Measurements from ENCODE around the gene PPP2R5D.
"Not testable (repeated sequence)": the region's sequence is repeated elsewhere in the genome, so short reads cannot be mapped to it uniquely, and the experiment has no call there.

The PPP2R5D gene

DNA sequence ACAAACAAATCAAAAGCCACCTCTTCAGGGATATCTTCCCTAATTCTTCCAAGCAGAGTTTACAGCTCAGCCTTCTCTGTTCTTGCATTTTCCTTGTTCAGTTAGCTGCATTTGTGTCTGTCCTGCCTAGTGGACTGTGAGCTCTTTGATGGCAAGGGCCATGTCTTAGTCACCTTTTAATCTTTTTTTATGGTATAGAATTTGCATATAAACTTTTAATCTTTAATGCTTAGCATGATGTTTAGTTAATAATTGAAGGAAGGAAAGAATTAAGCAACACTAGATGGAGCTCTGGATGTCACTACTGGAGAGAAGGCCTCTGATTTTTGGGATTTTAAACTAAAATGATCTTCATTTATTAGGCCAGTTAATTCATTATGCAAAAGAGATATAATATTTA is 12.1 kb downstream of the PPP2R5D start:
- no peak for DNase-seq

DNA sequence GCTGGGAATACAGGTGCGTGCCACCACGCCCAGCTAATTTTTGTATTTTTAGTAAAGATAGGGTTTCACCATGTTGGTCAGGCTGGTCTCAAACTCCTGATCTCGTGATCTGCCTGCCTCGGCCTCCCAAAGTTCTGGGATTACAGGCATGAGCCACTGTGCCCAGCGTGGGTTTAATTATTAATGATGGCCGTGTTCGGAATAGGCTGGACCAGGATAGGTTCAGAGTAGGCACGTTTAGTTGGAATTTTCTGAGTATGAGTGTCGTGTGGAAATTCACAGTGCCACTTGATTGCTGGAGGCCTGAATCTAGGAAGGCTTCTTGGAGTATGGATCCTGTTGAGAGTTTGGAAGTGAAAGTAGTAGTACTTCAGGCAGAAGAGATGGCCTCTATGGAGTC is 13.8 kb downstream of the PPP2R5D start:
- DNase-seq, result not testable (repeated sequence)

DNA sequence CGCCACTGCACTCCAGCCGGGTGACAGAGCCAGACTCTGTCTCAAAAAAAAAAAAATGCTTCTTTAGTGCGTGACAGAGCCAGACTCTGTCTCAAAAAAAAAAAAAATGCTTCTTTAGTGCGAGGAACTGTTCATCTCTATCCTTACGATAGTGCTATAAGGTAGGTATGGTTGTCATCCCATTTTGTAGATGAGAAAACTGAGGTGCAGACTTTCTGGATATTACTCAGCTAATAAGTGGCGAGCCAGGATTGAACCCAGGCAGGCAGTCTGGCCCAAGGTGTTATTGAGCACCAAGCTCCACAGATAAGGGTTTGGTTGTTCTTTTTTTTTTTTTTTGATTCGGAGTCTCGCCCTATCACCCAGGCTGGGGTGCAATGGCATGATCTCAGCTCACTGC is 17.5 kb downstream of the PPP2R5D start:
- DNase-seq, result no peak

DNA sequence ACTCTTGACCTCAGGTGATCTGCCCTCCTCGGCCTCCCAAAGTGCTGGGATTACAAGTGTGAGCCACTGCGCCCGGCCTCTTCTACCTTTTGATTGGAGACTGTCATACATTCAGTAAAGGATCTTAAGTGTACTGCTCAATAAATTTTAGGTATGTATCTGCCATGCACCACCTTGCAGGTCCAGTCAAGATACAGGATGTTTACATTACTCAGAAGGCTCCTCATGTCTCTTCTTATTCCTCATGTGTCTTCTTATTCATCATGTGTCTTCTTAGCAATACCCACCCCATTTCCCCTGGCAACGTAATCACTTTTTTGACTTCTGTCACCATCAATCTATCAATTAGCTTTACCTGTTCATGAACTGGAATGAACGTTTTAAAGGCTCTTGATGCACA is 21.5 kb downstream of the PPP2R5D start:
- no peak for DNase-seq

DNA sequence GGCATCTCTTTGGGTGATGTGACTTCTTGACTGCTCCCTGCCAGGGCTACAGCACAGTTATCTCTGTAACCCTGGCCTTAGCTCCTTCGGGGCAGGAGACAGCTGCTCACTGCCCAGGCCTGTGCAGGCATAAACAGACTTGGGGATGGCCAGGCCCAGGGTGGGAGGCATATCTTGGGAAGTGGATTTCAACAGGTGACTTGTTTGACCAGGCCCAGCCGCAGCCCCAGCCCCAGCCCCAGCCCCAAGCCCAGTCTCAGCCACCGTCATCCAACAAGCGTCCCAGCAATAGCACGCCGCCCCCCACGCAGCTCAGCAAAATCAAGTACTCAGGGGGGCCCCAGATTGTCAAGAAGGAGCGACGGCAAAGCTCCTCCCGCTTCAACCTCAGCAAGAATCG is 21.9 kb downstream of the PPP2R5D start:
- no peak for DNase-seq

DNA sequence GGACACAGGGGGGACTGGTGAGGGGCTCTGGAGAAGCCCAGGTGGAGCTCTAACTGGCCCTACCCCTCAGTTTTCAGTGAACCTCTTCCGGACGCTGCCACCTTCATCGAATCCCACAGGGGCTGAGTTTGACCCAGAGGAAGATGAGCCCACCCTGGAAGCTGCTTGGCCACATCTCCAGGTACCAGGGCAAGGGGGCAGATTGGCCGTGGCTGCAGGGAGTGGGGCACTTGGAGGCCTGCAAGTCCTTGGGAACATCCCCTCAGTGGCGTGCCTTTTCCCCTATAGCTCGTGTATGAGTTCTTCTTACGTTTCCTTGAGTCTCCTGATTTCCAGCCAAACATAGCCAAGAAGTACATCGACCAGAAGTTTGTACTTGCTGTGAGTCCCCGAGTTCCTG is 22.8 kb downstream of the PPP2R5D start:
- DNase-seq, result no peak

DNA sequence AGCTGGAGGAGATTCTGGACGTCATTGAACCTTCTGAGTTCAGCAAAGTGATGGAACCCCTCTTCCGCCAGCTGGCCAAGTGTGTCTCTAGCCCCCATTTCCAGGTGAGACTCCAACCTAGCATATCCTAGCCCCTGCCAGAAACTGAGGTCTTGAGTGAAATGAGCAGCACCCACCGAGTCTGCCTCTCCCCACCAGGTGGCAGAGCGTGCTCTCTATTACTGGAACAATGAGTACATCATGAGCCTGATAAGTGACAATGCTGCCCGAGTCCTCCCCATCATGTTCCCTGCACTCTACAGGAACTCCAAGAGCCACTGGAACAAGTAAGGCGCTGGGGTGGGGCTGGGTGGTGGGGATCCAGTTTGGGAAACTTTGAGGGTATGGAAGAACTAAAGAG is 24.8 kb downstream of the PPP2R5D start:
- DNase-seq, result peak; percentile 38 to 42

DNA sequence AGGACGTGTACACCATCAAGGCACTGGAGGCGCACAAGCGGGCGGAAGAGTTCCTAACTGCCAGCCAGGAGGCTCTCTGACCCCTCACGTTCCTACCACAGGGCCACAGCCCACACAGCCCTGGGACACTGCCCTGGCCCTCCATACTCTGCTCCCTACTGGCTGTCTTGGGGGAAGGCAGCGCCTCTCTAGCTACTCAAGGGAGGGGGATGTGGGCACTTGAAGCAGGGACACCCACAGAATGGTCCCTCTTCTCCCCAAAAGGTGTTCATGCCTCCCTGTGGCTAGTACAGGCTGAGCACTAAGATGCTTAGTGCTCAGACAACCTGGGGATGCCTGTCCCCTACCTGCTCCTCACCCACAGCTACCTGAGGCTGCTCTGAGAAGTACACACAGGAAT is 26.8 kb downstream of the PPP2R5D start:
- no peak for DNase-seq

DNA sequence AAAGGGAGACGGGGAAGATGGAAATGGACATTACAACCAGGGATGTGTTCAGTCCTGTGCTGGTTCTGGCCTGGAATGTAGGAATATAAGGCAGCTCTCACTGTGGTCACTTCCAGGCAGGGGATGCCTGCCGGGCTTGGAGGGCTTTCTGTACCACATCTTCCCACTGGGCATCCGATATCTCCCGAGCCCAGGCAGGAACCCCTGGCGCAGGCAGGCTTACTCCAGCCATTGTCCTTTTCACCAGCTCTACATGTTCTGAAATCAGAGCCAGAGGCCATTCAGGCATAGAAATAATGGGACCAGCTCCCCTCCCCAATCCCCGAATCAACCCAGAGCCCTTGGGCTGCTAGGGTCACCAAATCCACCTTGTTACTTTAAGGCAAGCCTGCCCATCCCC is 28.0 kb downstream of the PPP2R5D start:
- no peak for DNase-seq

DNA sequence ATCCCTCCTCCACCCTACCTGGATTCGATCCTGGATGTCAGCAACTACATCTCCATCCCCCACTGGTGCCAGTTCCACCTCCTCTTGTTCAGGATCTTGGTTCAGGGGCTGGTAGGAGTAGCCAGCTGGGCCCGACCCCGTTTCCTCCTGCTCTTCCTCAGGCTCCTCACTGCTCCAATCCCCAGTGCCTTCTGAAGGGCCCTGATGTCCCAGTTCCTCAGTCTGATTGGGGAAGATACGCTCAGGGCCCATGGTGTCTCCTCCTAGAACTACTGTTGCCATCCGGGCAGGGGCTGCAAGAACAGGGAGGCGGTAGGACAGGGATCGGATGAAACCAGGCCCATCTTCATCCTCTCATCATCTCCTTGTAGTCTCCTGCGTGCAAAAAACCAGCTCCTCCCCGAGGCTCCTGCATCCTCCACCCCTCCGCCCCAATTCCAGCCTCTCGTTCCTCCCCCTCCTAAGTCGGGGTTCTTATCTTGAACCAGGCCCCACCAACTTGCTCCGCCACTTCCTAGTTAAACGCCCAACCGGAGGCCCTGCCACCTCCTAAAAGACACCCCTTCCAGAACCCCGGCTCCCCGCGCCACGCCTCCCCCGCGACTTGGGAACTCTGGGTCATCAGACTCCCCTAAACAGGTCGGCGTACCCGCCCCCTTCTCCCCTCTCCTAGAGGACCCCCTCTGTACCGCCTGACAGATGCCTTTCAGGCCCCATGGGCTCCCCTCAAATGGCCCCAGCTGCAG is 28.9 kb downstream of the PPP2R5D start:
- DNase-seq, result no peak

DNA sequence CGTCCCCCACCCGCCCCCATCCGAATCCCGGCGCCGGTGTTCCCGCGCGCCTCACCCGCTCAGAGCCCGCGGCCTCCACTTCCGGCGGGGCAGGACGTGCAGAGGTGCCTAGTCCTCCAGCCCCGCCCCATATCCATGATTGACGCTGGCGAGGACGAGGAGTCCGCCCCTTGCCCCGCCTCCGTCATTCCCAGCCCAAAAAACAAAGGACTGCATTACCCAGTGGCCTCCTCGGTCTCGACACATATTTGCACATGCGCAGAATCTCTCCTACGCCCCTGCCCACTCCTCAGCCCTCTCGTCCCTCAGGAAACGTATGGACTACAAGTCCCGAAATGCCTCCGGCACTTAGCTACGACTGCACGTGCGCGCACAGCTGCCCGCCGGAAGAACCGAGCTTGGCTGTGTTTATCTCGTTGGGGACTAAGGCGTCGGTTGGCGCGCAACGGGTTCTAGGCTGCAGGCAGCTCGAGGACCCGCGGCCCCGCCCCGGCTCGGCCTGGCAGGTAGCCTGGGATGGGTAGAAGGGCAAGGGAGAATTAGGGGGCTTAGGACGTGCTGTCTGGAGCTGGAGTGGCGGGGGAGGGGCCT is 29.6 kb downstream of the PPP2R5D start, which contains the start of the genes KLHDC3 and MEA1:
TSS of gene KLHDC3 (plus strand) at position 407 of the 591 bp plus-strand sequence. CDS start 2,944 bp downstream, outside the sequence.
TSS of gene MEA1 (minus strand) at position 104 of the 591 bp plus-strand sequence. CDS start 133 bp downstream, outside the sequence.
- DNase-seq, result peak; percentile 100

DNA sequence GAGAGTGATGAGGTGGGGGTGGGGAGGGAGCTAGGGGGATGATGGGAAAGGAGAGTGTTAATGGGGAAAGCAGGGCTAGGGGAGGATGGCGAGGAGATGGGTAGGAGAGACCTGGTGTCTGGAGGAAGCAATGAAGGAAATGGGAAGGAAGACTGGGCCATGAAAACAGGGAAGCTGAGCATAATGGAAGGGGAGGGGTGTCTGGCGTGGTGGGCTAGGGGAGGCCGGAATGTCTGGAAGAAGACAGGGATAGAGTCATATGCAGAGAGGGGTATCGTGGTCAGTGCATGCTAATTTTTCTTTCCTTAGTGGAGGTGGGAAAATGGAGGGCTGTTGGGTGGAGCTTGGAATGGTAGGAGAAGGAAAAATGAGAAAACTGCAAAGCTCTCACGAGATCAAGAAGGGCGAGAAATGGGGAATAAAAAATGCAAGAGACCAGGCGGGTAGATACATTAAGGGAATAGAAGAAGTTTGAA is 30.1 kb downstream of the PPP2R5D start:
- DNase-seq, result no peak

DNA sequence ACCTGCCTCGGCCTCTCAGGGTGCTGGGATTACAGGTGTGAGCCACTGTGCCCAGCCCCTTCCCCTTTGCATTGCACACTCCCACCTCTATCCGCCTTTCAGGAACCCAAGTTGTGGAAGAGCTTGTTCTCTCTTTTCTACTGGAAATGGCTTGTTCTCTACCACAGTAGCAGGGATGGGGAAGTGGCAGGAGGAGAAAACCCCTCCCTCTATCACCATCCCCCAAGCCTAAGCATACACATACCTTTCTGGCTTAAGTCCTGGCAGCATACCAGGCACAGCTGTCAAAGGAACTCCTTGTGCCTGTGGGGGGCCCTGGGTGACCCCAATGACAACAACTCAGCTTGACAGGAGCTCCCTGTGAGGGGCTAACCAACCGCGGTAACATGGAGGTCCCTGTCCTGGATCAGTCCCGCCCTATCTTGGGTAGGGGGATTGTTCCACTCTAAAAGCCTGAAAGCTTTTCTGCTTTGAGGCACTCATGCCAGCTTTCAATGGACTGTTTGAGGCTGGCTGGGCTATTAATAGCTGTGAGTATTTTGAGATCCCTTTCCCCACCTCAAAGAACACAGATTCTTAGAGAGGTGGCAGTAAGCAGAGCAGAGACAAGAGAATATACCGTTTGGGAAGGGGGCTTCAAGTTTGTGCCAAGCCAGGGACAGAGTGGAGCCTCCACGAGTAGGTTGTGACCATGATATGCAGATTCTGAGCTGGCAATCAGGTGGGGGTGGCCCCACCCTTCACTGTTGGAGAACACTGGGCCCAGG is 32.0 kb downstream of the PPP2R5D start:
- DNase-seq, result no peak

DNA sequence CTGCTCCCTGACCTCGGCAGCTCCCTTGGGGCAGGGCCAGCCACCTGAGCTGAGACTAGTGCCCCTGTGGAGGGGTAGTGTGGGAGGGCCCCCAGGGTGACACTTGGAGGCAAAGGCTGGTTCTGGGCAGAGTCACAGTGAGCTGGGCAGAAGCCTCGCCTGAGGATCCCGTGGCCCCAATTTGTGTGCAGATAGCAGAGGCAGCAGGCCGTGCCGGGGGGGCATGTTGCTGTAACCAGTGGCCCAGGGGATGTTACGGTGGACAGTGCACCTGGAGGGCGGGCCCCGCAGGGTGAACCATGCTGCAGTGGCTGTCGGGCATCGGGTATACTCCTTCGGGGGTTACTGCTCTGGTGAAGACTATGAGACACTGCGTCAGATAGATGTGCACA is 32.6 kb downstream of the PPP2R5D start:
- DNase-seq, result no peak

DNA sequence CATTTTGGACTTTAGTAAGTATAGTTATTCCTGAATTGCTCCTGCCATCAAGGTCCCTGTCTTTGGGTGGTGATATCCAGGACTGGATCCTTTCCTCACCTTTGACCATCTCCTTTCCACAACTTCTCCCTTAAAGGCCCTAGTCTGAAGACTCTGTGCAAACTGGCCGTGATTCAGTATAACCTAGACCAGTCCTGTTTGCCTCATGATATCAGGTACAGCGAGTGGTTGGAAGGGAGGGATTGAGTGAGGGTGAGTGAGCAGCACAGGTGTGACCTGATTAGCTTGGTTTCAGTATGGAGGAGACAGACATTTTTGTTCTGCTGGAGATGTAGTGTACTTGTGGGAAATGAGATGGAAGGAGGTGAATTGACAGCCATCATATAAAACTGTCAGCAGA is 34.8 kb downstream of the PPP2R5D start:
- no peak for DNase-seq

DNA sequence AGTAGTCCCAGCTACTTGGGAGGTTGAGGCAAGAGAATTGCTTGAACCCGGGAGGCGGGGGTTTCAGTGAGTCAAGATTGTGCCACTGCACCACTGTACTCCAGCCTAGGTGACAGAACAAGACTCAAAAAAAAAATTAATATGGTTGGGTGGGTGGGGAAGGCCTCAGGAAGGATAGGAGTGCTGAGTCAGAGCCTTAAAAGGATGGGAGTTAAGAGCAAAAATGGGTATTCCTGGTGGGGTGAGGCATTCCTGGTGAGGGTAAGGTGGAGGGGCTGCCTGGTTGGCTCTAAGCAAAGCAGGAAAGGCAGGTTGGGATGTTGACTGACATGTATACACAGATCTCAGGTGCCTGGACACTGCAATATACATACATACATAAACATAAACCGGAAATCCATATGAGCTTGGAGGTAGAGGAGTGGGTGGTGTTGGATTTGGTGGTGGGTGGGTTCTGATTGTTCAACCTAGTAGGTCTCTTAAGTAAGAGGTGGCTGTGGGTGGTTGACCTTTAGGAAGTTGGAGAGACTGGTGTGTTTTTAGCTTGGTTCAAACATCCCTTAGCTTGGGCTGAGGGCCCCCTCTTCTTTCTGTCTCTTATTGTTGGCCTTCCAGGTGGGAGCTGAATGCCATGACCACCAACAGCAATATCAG is 35.8 kb downstream of the PPP2R5D start:
- no peak for DNase-seq

DNA sequence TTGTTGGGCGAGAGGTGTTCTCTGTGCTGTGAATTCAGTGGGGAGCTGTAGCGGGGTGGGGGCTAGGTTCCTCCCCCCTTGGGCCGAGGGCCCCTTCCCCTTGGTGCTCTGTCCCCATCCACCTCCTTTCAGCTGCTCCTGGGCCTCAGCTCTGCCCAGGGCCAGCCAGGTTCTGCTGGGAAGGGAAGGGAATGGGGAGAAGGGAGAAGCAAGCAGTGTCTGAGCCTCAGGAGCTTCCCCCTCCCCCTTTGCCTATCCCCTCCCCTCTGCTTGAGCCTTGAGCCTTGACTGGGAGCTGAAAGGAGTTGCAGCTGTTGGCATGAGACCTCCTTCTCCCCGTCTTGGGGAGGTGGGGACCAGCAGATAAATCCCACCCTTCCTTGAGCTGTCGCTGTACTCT is 36.5 kb downstream of the PPP2R5D start:
- DNase-seq, result no peak

DNA sequence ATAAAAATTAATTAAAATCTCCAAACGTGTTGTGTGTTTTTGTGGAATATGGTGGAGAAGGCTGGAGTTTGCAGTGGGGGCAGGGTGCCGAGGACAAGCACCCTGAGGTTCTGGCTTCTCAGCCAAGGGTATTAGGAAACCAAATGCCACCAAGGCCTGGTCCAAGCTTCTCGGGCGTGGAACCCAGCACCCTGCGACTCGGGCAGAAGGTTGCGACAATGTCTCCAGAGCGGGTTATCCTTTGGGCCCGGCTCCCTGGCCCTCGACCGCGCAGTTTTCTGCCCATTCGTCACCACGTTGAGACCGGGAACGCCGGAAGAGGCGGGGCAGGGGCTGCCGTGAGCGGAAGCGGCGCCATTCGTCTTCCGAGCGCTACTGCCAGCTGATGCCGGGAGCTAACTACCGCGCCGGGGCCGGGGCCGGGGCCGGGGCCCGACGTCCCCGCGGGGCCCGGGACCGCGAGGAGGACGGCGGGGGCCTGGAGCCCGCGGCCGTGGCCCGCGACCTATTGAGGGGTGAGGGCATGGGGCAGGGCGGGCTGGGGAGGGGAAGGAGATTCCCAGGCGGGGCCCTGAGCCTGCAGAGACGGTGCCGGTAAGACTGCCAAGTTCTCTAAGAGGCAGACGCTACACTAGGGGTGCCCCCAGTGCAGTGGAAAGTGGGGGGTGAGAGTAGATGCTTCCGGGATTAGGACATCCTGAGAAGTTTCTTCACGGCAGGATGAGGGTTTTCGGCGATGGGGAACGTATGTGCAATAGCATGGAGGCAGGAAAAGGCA is 37.1 kb downstream of the PPP2R5D start, which contains the start of gene RRP36:
TSS of gene RRP36 (plus strand) at position 354 of the 778 bp plus-strand sequence. CDS start at position 386, 32 bp downstream.
- peak; percentile 61 to 65 for DNase-seq

DNA sequence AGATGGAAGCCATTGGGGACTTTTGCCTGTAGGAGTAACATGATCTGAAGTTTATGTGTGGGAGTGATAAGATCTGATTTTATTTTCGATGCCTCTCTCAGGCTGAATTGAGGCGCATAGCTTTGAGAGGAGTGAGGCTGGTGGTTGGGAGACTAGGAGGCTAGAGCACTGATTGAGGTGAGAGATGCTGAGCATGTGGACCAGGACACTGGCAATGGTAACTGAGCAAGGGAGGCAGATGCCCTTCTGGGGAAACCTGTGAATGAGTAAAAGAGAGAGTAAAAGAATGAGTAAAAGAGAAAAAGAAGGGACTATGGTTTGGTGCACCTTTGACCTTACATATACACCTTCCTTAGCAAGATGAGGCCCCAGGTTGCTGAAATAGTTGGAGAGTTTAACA is 40.1 kb downstream of the PPP2R5D start:
- DNase-seq, result no peak

DNA sequence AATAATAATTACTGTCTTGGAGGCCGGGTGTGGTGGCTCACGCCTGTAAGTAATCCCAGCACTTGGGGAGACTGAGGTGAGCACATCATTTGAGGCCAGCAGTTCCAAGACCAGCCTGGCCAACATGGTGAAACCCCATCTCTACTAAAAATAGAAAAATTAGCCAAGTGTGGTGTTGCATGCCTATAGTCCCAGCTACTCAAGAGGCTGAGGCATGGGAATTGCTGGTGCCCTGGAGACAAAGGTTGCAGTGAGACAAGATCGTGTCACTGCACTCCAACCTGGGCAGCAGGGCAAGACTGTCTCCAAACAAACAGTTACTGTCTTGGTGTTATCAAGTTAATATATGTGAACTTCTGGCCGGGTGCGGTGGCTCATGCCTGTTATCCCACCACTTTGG is 42.0 kb downstream of the PPP2R5D start:
- no peak for DNase-seq

DNA sequence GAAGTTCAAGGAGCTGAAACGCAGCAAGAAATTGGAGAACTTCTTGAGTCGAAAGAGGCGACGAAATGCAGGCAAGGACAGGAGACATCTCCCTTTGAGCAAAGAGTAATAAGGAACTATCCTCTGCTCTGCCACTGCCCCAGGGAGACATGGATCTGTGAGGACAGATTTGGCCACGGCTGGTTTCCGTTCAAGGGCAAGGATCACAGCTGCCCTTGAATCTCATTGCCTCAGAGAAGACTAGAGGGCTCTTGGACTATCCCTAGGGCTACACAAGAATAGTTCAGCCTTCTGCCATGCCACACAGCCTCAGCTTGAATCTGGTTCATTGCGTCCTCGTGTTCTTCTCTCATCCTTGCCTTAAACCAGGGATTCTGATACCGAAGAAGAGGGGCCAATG is 44.8 kb downstream of the PPP2R5D start:
- no peak for DNase-seq

DNA sequence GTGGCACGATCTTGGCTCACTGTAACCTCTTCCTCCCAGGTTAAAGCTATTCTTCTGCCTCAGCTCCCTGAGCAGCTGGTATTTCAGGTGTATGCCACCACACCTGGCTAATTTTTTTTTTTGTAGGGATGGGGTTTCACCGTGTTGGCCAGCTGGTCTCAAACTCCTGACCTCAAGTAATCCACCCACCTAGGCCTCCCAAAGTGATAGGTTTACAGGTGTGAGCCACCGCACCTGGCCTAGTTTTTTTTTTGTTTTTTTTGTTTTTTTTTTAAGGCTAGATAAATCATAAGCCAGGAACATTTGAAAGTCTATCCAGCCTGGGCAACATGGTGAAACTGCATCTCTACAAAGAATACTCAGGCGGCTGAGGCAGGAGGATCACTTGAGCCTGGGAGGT is 48.0 kb downstream of the PPP2R5D start:
- DNase-seq, result no peak
